GM18951 (cell line): ENCODE data around the gene CTNNA2.

Source experiments
- POLR2A ChIP-seq: IDR thresholded peaks from 4 replicates; pipeline ENCODE4 v1.6.1; 2011; ENCODE audit warnings: mild to moderate bottlenecking; ENCODE audit not compliant: insufficient read length, insufficient read depth; ENCODE audit errors: extremely low read depth
- in situ Hi-C: fragments of 300-500 bp; cut with MboI; formaldehyde crosslinking; loops from one replicate; pipeline ENCODE4 v1.12.0; 2022; ENCODE audit warnings: low sequenced_read_pairs, mixed read lengths, inconsistent platforms; ENCODE audit not compliant: unreplicated experiment

CTNNA2 gene

GRCh38 chr2:79994161-79994560 is 481.3 kb downstream of the CTNNA2 start:
- no peak for TF ChIP-seq POLR2A
- in situ Hi-C loops = no loop called here

- in situ Hi-C loops = no loop called here
- no peak for TF ChIP-seq POLR2A
These were observed 482.1 kb downstream of the CTNNA2 start for GRCh38 chr2:79994965-79995364.

- no peak for TF ChIP-seq POLR2A
- in situ Hi-C loops = no loop called here
These were observed 483.9 kb downstream of the CTNNA2 start for GRCh38 chr2:79996709-79997108.

GRCh38 chr2:80001701-80002101 is 488.9 kb downstream of the CTNNA2 start:
- TF ChIP-seq POLR2A = no peak
- in situ Hi-C loops = no loop called here

- in situ Hi-C loops = no loop called here
- TF ChIP-seq POLR2A = no peak
These were observed 489.3 kb downstream of the CTNNA2 start for GRCh38 chr2:80002112-80002511.

- in situ Hi-C loops = no loop called here
- no peak for TF ChIP-seq POLR2A
These were observed 489.8 kb downstream of the CTNNA2 start for GRCh38 chr2:80002568-80003157.

- in situ Hi-C loops = no loop called here
- no peak for TF ChIP-seq POLR2A
These were observed 495.1 kb downstream of the CTNNA2 start for GRCh38 chr2:80007777-80008503.

- in situ Hi-C loops = no loop called here
- no peak for TF ChIP-seq POLR2A
These were observed 495.7 kb downstream of the CTNNA2 start for GRCh38 chr2:80008596-80008995.

- in situ Hi-C loops = no loop called here
These were observed 496.4 kb downstream of the CTNNA2 start for GRCh38 chr2:80009211-80009610.

GRCh38 chr2:80012061-80012460 is 499.2 kb downstream of the CTNNA2 start:
- in situ Hi-C loops = no loop called here

More at GRCh38 chr2:80009211-80009610, 496.4 kb downstream of the CTNNA2 start:
- TF ChIP-seq POLR2A = no peak

GRCh38 chr2:80014637-80015036 is 501.8 kb downstream of the CTNNA2 start:
- in situ Hi-C loops = no loop called here
- no peak for TF ChIP-seq POLR2A

More at GRCh38 chr2:80012061-80012460, 499.2 kb downstream of the CTNNA2 start:
- no peak for TF ChIP-seq POLR2A

- no peak for TF ChIP-seq POLR2A
- in situ Hi-C loops = no loop called here
These were observed 503.3 kb downstream of the CTNNA2 start for GRCh38 chr2:80016171-80016570.

- TF ChIP-seq POLR2A = no peak
- in situ Hi-C loops = no loop called here
These were observed 507.0 kb downstream of the CTNNA2 start for GRCh38 chr2:80019571-80020460.
